ENCODE measurements around the gene PDZD8. TPM values are rescaled to one million over a fixed set of nuclear protein-coding genes. Genes with fewer than 3 reads are reported as not detected.

PDZD8 gene
- total RNA-seq, 4 donors from 2014 or later, result 15.9 to 25.0 (median 18.1) TPM

GRCh38 chr10:117255835-117256460 lies 119.3 kb downstream of the PDZD8 start:
- H3K4me1 ChIP-seq, result no peaks in the 10 kb centered on the region
- TF ChIP-seq POLR2A (IDR thresholded peaks at IDR 0.05) (no peak), CTCF (IDR thresholded peaks at IDR 0.05 in 4 of 5, conservative IDR thresholded peaks at IDR 0.05 in 1 of 5) (no peak)
- H3K4me3 ChIP-seq, result no peak overlapping the region
- H3K36me3 ChIP-seq, result no peaks in the 10 kb centered on the region
- intact Hi-C loops (cut with DNase I; ENCODE audit: low total_unique reads) (no loop called here), in situ Hi-C loops (cut with MboI; ENCODE audit: low sequenced_read_pairs in 4 of 4) (no loop called here)
- H3K27me3 ChIP-seq, result peaks cover 2 to 25% (median 6%) of the 10 kb centered on the region in 3 donors
- no peaks in the 10 kb centered on the region for H3K9me3 ChIP-seq
- DNase-seq, result no peak
- ATAC-seq, result no peak
- H3K27ac ChIP-seq, result no peak overlapping the region

- Histone ChIP-seq H3K4me3 (no peak overlapping the region), H3K9me3 (no peaks in the 10 kb centered on the region), H3K36me3 (no peaks in the 10 kb centered on the region), H3K4me1 (no peaks in the 10 kb centered on the region), H3K27ac (no peak overlapping the region), H3K27me3 (peaks cover 0 to 17% (median 5%) of the 10 kb centered on the region in 3 donors)
- no peak for ATAC-seq
- no peak for DNase-seq
- in situ Hi-C loops (cut with MboI; ENCODE audit: low sequenced_read_pairs in 4 of 4) (no loop called here), intact Hi-C loops (cut with DNase I; ENCODE audit: low total_unique reads) (no loop called here)
- TF ChIP-seq POLR2A (IDR thresholded peaks at IDR 0.05) (no peak), CTCF (IDR thresholded peaks at IDR 0.05 in 4 of 5, conservative IDR thresholded peaks at IDR 0.05 in 1 of 5) (no peak)
Measured at GRCh38 chr10:117254774-117255735, 120.2 kb downstream of the PDZD8 start.

GRCh38 chr10:117254338-117254737 lies 120.9 kb downstream of the PDZD8 start:
- no peaks in the 10 kb centered on the region for H3K36me3 ChIP-seq
- H3K9me3 ChIP-seq, result no peaks in the 10 kb centered on the region
- TF ChIP-seq CTCF (IDR thresholded peaks at IDR 0.05 in 4 of 5, conservative IDR thresholded peaks at IDR 0.05 in 1 of 5) (no peak), POLR2A (IDR thresholded peaks at IDR 0.05) (no peak)
- intact Hi-C loops (cut with DNase I; ENCODE audit: low total_unique reads) (no loop called here), in situ Hi-C loops (cut with MboI; ENCODE audit: low sequenced_read_pairs in 4 of 4) (no loop called here)
- no peak for DNase-seq
- no peak for ATAC-seq
- no peak overlapping the region for H3K4me3 ChIP-seq
- no peaks in the 10 kb centered on the region for H3K4me1 ChIP-seq
- peaks cover 0 to 11% (median 0%) of the 10 kb centered on the region in 3 donors for H3K27me3 ChIP-seq
- H3K27ac ChIP-seq, result no peak overlapping the region

GRCh38 chr10:117253908-117254307 lies 121.3 kb downstream of the PDZD8 start:
- intact Hi-C loops (cut with DNase I; ENCODE audit: low total_unique reads), result no loop called here
- no peak overlapping the region for H3K27ac ChIP-seq
- H3K4me1 ChIP-seq, result no peaks in the 10 kb centered on the region
- no peak for TF ChIP-seq CTCF (IDR thresholded peaks at IDR 0.05 in 4 of 5, conservative IDR thresholded peaks at IDR 0.05 in 1 of 5)
- TF ChIP-seq POLR2A (IDR thresholded peaks at IDR 0.05), result no peak
- no peaks in the 10 kb centered on the region for H3K36me3 ChIP-seq
- no peak overlapping the region for H3K4me3 ChIP-seq
- ATAC-seq, result no peak
- H3K9me3 ChIP-seq, result no peaks in the 10 kb centered on the region
- in situ Hi-C loops (cut with MboI; ENCODE audit: low sequenced_read_pairs in 4 of 4), result no loop called here
- peaks cover 0 to 10% (median 0%) of the 10 kb centered on the region in 3 donors for H3K27me3 ChIP-seq
- no peak for DNase-seq
